Cortex of kidney (tissue), 1 donor: Measurements from ENCODE around the gene PLB1.
"Not testable (repeated sequence)": the region's sequence is repeated elsewhere in the genome, so short reads cannot be mapped to it uniquely, and the experiment has no call there.

ENCODE experiments used
- DNase-seq: peaks from one replicate; lab custom pipeline; 2025; lab: John Stamatoyannopoulos, UW

Gene PLB1

GRCh38 chr2:28538134-28538533 is 42.3 kb downstream of the PLB1 start:
- no peak for DNase-seq

GRCh38 chr2:28538652-28539051 is 42.8 kb downstream of the PLB1 start:
- DNase-seq, result no peak

- no peak for DNase-seq
Measured at GRCh38 chr2:28539118-28539541, 43.3 kb downstream of the PLB1 start.

GRCh38 chr2:28543316-28544035 is 47.6 kb downstream of the PLB1 start:
- no peak for DNase-seq

GRCh38 chr2:28544036-28544346 is 48.1 kb downstream of the PLB1 start:
- DNase-seq, result no peak

GRCh38 chr2:28544405-28544921 is 48.6 kb downstream of the PLB1 start:
- no peak for DNase-seq

- no peak for DNase-seq
Measured at GRCh38 chr2:28544922-28545589, 49.2 kb downstream of the PLB1 start.

- no peak for DNase-seq
Measured at GRCh38 chr2:28545590-28546200, 49.8 kb downstream of the PLB1 start.

- no peak for DNase-seq
Measured at GRCh38 chr2:28546242-28546641, 50.4 kb downstream of the PLB1 start.

GRCh38 chr2:28547223-28547860 is 51.5 kb downstream of the PLB1 start:
- no peak for DNase-seq

- no peak for DNase-seq
Measured at GRCh38 chr2:28547906-28548600, 52.2 kb downstream of the PLB1 start.

- DNase-seq, result not testable (repeated sequence)
Measured at GRCh38 chr2:28550345-28550744, 54.5 kb downstream of the PLB1 start.

- DNase-seq, result no peak
Measured at GRCh38 chr2:28552045-28552823, 56.4 kb downstream of the PLB1 start.

- DNase-seq, result no peak
Measured at GRCh38 chr2:28556303-28556702, 60.4 kb downstream of the PLB1 start.

- no peak for DNase-seq
Measured at GRCh38 chr2:28557389-28558131, 61.7 kb downstream of the PLB1 start.

GRCh38 chr2:28558158-28558820 is 62.4 kb downstream of the PLB1 start:
- no peak for DNase-seq

- no peak for DNase-seq
Measured at GRCh38 chr2:28558918-28559317, 63.1 kb downstream of the PLB1 start.

GRCh38 chr2:28563869-28564268 is 68.0 kb downstream of the PLB1 start:
- no peak for DNase-seq

- no peak for DNase-seq
Measured at GRCh38 chr2:28564346-28564745, 68.5 kb downstream of the PLB1 start.

GRCh38 chr2:28565033-28565432 is 69.2 kb downstream of the PLB1 start:
- DNase-seq, result no peak
